COLO829 (cell line): Measurements from ENCODE around the gene MCF2L.

ENCODE experiments used
- DNase-seq: peaks from one replicate; pipeline ENCODE4 v3.0.0; 2012; ENCODE audit warnings: low spot score

MCF2L gene

GRCh38 chr13:112965573-112966115 lies 3.4 kb upstream of the MCF2L start:
- DNase-seq, result no peak

- no peak for DNase-seq
Observed at GRCh38 chr13:112966776-112967175, 2.2 kb upstream of the MCF2L start.

- DNase-seq, result no peak
Observed at GRCh38 chr13:112967686-112968379, 1.2 kb upstream of the MCF2L start.

- DNase-seq, result no peak
Observed at GRCh38 chr13:112968380-112968909, 569 bp upstream of the MCF2L start.

GRCh38 chr13:112969692-112970338 lies 801 bp downstream of the MCF2L start:
- DNase-seq, result no peak

- DNase-seq, result no peak
Observed at GRCh38 chr13:112970552-112971287, 1.7 kb downstream of the MCF2L start.

- no peak for DNase-seq
Observed at GRCh38 chr13:112971288-112971643, 2.3 kb downstream of the MCF2L start.

GRCh38 chr13:112972258-112972657 lies 3.2 kb downstream of the MCF2L start:
- no peak for DNase-seq

GRCh38 chr13:112972867-112973576 lies 4.0 kb downstream of the MCF2L start:
- no peak for DNase-seq

- no peak for DNase-seq
Observed at GRCh38 chr13:112973577-112973951, 4.5 kb downstream of the MCF2L start.

- no peak for DNase-seq
Observed at GRCh38 chr13:112974125-112974524, 5.1 kb downstream of the MCF2L start.

GRCh38 chr13:112974671-112975070 lies 5.7 kb downstream of the MCF2L start:
- no peak for DNase-seq

GRCh38 chr13:112975401-112975939 lies 6.5 kb downstream of the MCF2L start:
- no peak for DNase-seq

- no peak for DNase-seq
Observed at GRCh38 chr13:112976526-112976925, 7.5 kb downstream of the MCF2L start.

- no peak for DNase-seq
Observed at GRCh38 chr13:112977091-112977490, 8.1 kb downstream of the MCF2L start.

- DNase-seq, result no peak
Observed at GRCh38 chr13:112977525-112977924, 8.5 kb downstream of the MCF2L start.

- DNase-seq, result no peak
Observed at GRCh38 chr13:112978561-112979405, 9.8 kb downstream of the MCF2L start.

- no peak for DNase-seq
Observed at GRCh38 chr13:112979406-112979902, 10.4 kb downstream of the MCF2L start.

GRCh38 chr13:112980434-112980833 lies 11.4 kb downstream of the MCF2L start:
- no peak for DNase-seq

GRCh38 chr13:112981451-112981850 lies 12.4 kb downstream of the MCF2L start:
- no peak for DNase-seq
